GM18507 (cell line): Measurements from ENCODE around the gene TBL1XR1.
"Not testable (repeated sequence)": the region's sequence is repeated elsewhere in the genome, so short reads cannot be mapped to it uniquely, and the experiment has no call there.

Experiments
- DNase-seq: peaks from one replicate; pipeline ENCODE4 v3.0.0; 2011; ENCODE audit warnings: low read depth; ENCODE audit not compliant: insufficient read length; ENCODE audit errors: extremely low spot score
- FAIRE-seq: peaks from 2 replicates; lab custom pipeline; 2011; peaks lifted over from hg19 to GRCh38; lab: Jason Lieb, UNC

The TBL1XR1 gene

GRCh38 chr3:177053107-177053506, 144.2 kb downstream of the TBL1XR1 start:
- no peak for DNase-seq
- no peak for FAIRE-seq

- FAIRE-seq: no peak
- no peak for DNase-seq
These were observed 145.9 kb downstream of the TBL1XR1 start for GRCh38 chr3:177051411-177051810.

GRCh38 chr3:177050501-177051237, 146.6 kb downstream of the TBL1XR1 start:
- no peak for DNase-seq
- peak; percentile 72 for FAIRE-seq

DNA sequence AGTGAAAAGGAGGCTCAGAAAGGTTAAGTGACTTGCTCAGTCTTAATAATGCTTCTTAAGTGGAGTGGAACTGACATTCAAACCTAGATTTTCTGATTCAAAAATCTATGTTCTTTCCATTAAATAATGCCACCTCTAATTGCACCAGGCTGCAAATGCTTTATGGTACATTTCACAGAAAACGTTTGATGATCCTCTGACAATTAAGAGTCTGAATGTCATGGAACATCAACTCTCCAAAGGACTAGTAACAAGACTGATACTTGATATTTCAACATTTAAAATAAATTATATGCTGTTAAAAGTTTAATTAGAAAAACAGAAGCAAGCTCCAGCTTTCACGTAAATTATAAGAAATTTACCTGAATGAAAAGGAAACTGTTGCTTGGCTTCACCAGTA, 151.5 kb downstream of the TBL1XR1 start:
- FAIRE-seq (no peak), DNase-seq (no peak)

GRCh38 chr3:177045222-177045621, 152.1 kb downstream of the TBL1XR1 start:
- DNase-seq: no peak
- FAIRE-seq: no peak

DNA sequence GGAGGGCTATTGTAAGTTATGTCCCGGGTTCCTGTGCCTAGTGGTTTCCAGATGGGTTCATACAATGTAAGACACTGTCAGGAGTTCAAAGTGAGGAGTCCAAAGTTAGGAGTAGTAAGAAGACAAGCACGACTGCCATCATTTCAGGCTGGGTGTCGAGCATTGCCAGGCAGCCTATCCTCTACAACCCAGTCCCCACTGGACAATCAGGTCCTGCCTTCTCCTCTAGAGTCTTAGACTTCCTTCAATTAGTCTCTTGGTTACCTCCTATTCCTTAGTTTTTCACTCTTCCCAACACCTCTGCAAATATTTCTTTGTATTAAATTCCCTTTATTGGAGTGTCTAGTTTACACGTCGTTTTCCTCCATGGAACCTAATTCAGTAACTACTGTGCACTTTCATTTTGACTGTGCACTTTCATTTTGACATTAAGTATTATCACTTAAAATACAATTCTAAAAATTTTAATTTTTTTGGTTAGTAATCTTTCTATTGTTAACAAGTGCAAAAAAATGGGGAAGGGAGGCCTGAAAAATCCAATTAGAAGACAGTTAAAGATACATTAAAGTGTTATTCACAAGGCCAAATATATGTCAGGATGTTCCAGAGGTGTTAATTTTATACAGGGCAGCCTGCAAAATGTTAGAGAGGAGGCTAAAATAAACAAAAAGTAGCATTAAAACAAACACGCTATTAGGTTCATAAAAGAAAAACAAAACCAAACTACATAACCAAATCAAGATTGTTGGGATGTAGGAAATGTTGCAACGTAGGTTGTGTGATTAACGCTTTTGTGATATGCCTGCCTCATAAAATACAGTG, 155.3 kb downstream of the TBL1XR1 start:
- DNase-seq (no peak), FAIRE-seq (peak; percentile 46)

GRCh38 chr3:177041021-177041729, 156.1 kb downstream of the TBL1XR1 start:
- DNase-seq: no peak
- FAIRE-seq: peak; percentile 36

- DNase-seq (no peak), FAIRE-seq (no peak)
These were observed 157.6 kb downstream of the TBL1XR1 start for GRCh38 chr3:177039490-177040274.

GRCh38 chr3:177037241-177037640, 160.0 kb downstream of the TBL1XR1 start:
- FAIRE-seq (no peak), DNase-seq (no peak)

DNA sequence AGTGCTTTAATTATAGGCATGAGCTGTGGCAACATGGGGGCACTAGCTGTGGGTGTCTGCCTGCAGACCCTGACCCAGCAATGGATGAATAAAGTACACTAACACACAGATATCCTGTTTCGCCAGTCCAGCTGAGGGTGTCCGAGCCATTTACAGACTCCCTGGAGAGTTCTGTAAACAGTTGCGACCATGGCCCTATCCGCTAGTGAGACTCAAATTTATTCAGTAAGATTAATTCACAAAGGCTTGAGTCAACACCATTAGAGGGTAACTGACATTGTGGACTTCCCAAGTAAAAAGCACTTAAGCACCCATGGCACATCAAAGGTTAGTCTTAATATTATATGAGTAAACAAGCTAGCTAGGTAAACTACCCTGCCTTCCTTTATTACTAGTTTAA, 161.6 kb downstream of the TBL1XR1 start:
- FAIRE-seq: no peak
- DNase-seq: no peak

DNA sequence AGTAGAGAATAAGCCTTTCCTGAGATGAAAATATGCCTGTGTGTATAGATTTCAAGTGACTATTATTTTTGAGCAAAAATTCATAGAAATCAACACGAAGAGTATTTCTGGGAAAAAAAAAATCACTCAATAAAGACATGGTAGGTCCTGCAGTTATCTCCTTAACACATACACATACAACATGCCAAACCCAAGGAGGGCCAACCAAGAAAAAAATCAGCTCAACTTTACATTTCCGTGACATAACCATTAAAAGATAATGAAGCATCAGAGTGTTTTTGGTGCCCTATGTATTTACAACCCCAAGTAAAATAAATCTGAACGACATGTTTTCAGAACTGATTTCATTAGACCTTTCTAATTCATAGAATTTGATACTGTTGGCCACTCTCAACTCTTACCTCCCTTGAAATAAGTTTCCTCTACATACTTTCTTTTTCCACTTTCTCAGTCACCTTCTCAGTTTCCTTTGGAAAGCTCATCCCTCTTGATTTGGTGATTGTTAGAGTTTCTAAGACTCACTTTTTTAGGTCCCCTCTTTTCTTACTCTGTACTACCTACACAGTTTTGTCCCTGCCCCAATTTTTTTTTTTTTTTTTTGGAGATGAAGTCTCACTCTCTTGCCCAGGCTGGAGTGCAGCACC, 162.3 kb downstream of the TBL1XR1 start:
- FAIRE-seq (no peak), DNase-seq (no peak)

DNA sequence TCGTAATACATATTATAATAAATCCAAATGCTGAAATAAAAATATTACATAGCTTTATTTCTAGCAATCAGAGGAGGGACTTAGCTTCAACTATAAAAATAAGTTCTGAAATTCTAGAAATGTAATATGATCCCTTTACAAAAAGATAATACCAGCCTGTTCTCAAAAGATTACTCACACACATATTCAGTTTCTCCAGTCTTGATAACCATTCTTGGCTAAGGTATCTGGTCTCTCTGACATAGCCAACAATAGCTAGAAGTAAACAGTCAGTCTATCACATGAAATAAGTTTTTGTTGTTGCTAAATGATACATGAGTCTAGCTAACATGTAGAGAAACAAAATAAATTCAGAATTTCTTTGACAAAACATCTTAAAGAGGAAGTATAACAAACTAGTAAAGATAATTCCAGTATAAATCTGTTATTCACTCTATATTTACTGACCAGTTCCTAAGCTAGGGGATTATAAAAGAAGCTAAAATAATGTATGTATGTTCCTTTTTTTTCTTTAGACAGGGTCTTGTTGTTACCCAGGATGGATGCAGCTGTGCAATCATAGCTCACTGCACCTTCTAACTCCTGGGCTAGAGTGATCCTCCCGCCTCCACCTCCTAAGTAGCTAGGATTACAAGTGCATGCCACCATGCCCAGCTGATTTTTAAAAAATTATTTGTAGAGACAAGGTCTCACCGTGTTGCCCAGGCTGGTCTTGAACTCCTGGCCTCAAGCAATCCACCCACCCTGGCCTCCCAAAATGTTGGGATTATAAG, 170.6 kb downstream of the TBL1XR1 start:
- DNase-seq (no peak), FAIRE-seq (no peak)

- FAIRE-seq (no peak), DNase-seq (no peak)
These were observed 181.4 kb downstream of the TBL1XR1 start for GRCh38 chr3:177015881-177016280.

DNA sequence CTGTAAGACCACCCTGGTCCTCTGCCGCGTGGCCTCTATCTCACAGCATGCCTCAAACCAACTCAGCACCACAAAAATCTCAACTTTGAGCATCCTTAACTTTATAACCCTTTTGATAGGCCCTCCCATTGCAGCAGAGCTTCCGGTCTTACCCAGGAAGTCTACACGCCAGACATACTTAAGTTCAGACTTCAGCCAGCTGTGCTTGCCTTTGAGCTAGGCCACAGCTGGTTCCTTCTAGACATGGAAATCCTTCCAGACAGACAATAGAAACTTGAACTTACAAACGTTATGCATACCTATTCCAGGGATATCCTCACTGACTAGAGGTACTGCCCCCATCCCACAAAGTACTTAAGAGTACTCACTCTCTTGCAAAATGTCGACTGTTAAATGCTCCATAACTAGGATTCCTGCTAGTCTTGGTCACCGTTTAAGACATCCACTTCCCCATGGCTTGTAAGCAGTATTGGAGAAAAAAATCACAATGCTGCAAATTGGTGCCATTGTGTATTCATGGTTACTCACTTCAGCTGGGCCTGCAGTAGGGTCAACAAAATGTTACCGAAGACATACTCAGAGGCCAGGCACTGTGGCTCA, 183.5 kb downstream of the TBL1XR1 start:
- no peak for DNase-seq
- FAIRE-seq: no peak

GRCh38 chr3:177005718-177006405, 191.4 kb downstream of the TBL1XR1 start:
- FAIRE-seq: no peak
- no peak for DNase-seq

- FAIRE-seq: peak; percentile 33
- DNase-seq: not testable (repeated sequence)
These were observed 197.1 kb downstream of the TBL1XR1 start for GRCh38 chr3:177000159-177000558.

DNA sequence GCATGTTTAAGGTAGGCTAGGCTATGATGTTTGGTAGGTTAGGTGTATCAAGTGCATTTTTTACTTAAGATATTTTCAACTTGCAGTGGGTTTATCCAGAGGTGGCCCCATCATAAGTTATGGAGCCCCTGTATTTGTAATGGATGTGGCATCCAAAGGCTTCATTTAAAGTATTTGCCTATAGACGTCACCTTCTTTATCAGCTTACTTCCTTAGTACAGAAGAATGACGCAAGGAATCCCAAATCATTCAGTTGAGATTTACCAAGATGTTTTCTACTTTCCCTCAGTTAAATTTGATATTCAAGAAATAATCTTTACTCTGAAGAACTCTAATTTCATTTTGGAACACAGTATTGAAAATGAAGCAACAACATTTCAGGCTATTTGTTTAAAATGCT, 201.3 kb downstream of the TBL1XR1 start:
- no peak for FAIRE-seq
- no peak for DNase-seq
